Measurements from ENCODE around the gene VEGFB.

Gene VEGFB

DNA sequence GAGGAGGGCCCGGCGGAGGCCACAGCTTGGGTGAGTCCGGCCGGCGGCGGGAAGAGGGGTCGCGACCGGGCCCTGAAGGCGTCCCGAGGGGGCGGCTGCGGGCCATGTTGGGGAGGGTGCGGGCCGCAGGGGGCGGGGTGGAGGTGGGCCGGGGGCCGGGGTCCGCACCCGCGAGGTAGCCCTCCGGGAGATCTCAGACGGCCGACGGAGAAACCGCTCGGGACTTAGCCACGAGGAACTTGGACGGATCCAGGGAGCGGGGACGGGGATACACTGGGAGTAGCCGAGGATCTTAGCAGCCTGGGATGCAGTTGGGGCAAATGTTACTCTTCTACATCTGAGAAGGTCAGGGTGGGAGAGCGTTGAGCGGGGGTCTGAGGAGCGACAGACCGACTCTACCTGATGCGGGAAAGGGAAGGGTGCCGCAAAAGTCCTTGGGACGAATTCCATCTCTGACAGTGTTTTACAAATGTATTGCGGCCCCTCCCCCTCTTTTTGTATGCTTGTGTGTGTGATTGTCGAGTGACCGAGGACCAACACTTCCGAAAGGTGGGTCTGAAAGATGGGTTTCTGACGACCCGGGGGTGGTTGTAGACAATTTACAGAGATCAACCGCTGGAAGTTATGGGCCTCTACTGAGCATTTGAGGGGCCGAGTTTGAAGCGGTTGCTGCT, 47.8 kb upstream of the VEGFB start:
- Histone ChIP-seq H3K36me3 (ENCODE audit: insufficient read depth, low read length) (peaks cover 32% of the 10 kb centered on the region), H3K4me2 (ENCODE audit: insufficient read depth, low read length) (no peak overlapping the region), H3K79me2 (ENCODE audit: insufficient read depth, low read length) (peaks cover 21% of the 10 kb centered on the region), H2AFZ (ENCODE audit: low read depth, low read length) (no peak overlapping the region), H3K4me3 (ENCODE audit: low read depth in 1 of 2, low read length in 2 of 2) (no peak overlapping the region), H4K20me1 (ENCODE audit: insufficient read depth, low read length) (peaks cover 23% of the 10 kb centered on the region), H3K27me3 (ENCODE audit: insufficient read depth, low read length, poor library complexity) (no peaks in the 10 kb centered on the region), H3K9ac (ENCODE audit: low read depth, low read length) (no peak overlapping the region), H3K27ac (ENCODE audit: low read length) (no peak overlapping the region), H3K4me1 (ENCODE audit: insufficient read depth, low read length) (peaks cover 31% of the 10 kb centered on the region), H3K9me3 (ENCODE audit: insufficient read depth, low read length, severe bottlenecking) (no peaks in the 10 kb centered on the region)
- no peak for ATAC-seq (ENCODE audit: insufficient read depth, low read depth)
- TF ChIP-seq EZH2 (IDR thresholded peaks at IDR 0.05; ENCODE audit: borderline replicate concordance, low read depth, low read length, severe bottlenecking) (no peak), CTCF (IDR thresholded peaks at IDR 0.05; ENCODE audit: borderline replicate concordance, extremely low read depth, low read length, poor library complexity, severe bottlenecking) (no peak)
- peak; percentile 29 for DNase-seq

GRCh38 chr11:64192434-64192833, 42.0 kb upstream of the VEGFB start:
- Histone ChIP-seq H3K27me3 (ENCODE audit: insufficient read depth, low read length, poor library complexity) (no peaks in the 10 kb centered on the region), H3K27ac (ENCODE audit: low read length) (no peak overlapping the region), H2AFZ (ENCODE audit: low read depth, low read length) (no peak overlapping the region), H3K4me3 (ENCODE audit: low read depth in 1 of 2, low read length in 2 of 2) (no peak overlapping the region), H4K20me1 (ENCODE audit: insufficient read depth, low read length) (peaks cover 62% of the 10 kb centered on the region), H3K4me2 (ENCODE audit: insufficient read depth, low read length) (no peak overlapping the region), H3K9me3 (ENCODE audit: insufficient read depth, low read length, severe bottlenecking) (no peaks in the 10 kb centered on the region), H3K36me3 (ENCODE audit: insufficient read depth, low read length) (peaks cover 86% of the 10 kb centered on the region), H3K79me2 (ENCODE audit: insufficient read depth, low read length) (peaks cover 19% of the 10 kb centered on the region), H3K4me1 (ENCODE audit: insufficient read depth, low read length) (peaks cover 8% of the 10 kb centered on the region; the same call in 1 of the 2 replicates), H3K9ac (ENCODE audit: low read depth, low read length) (no peak overlapping the region)
- DNase-seq = no peak
- ATAC-seq (ENCODE audit: insufficient read depth, low read depth) = no peak
- no peak for TF ChIP-seq CTCF (IDR thresholded peaks at IDR 0.05; ENCODE audit: borderline replicate concordance, extremely low read depth, low read length, poor library complexity, severe bottlenecking)
- no peak for TF ChIP-seq EZH2 (IDR thresholded peaks at IDR 0.05; ENCODE audit: borderline replicate concordance, low read depth, low read length, severe bottlenecking)

DNA sequence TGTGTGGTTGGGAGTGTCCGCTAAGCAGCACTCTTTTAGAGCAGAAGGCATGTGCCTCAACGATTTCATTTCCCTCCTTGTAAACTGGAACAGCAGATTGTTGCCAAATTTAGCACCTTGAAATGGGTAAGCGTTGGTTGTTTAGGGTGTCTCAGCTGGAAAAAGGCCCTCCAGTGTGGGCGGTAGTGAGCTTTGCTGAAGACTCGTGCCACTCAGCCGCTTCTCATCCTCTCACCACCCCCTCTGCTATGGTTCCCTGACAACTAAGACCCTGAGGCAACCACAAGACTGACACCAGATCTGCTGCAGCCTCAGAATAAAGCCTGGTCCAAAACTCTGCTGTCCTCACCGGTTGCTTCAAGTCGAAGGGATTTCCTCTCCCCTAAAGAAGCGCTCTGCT, 37.8 kb upstream of the VEGFB start:
- ATAC-seq (ENCODE audit: insufficient read depth, low read depth) = no peak
- H3K9ac ChIP-seq (ENCODE audit: low read depth, low read length) = no peak overlapping the region
- no peaks in the 10 kb centered on the region for H3K27me3 ChIP-seq (ENCODE audit: insufficient read depth, low read length, poor library complexity)

More for the DNA sequence above, 37.8 kb upstream of the VEGFB start:
- H2AFZ ChIP-seq (ENCODE audit: low read depth, low read length) = no peak overlapping the region
- H3K27ac ChIP-seq (ENCODE audit: low read length) = no peak overlapping the region
- peaks cover 54% of the 10 kb centered on the region for H4K20me1 ChIP-seq (ENCODE audit: insufficient read depth, low read length)
- H3K4me1 ChIP-seq (ENCODE audit: insufficient read depth, low read length) = no peaks in the 10 kb centered on the region
- H3K79me2 ChIP-seq (ENCODE audit: insufficient read depth, low read length) = peaks cover 47% of the 10 kb centered on the region
- no peaks in the 10 kb centered on the region for H3K9me3 ChIP-seq (ENCODE audit: insufficient read depth, low read length, severe bottlenecking)
- no peak overlapping the region for H3K4me3 ChIP-seq (ENCODE audit: low read depth in 1 of 2, low read length in 2 of 2)
- H3K4me2 ChIP-seq (ENCODE audit: insufficient read depth, low read length) = no peak overlapping the region
- peaks cover 96% of the 10 kb centered on the region for H3K36me3 ChIP-seq (ENCODE audit: insufficient read depth, low read length)
- DNase-seq = no peak
- TF ChIP-seq CTCF (IDR thresholded peaks at IDR 0.05; ENCODE audit: borderline replicate concordance, extremely low read depth, low read length, poor library complexity, severe bottlenecking) = no peak

All from DND-41 (cell line).